ENCODE data around the gene DLG2. TPM values are rescaled to one million over a fixed set of nuclear protein-coding genes. Genes with fewer than 3 reads are reported as not detected.

DLG2 gene
- total and polyA plus RNA-seq, 2 of the 4 experiments (the other 2 are of a cell fraction): 0.31 to 0.36 TPM

DNA sequence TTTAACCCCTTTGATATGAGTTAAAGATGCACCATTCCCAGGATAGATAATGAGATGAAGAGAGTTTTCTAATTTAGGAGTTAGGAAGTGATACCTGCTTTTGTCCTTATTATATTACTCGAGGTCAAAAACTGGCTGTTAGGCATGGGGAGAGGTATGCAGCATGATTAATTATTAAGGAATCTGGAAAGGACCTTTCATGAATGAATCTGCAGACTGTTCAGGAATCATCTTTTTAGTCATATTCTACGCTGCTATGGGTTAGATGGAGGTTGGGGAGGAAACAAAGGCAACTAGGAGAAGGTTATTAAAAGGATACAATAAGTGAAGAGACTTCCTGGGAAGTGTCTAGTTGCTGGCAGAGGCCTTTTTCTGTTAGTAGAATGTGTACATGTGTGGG lies 1848.5 kb downstream of the DLG2 start:
- WGBS, 2 experiments (ENCODE audit: extremely low coverage in 2 of 2, insufficient read length in 1 of 2): 50% methylated on average over 1 of the region's 2 CpGs; no CpG with 5 or more reads in 1 of the 2 experiments
- ATAC-seq (ENCODE audit: low read depth) (no peak), DNase-seq (no peak)
- Histone ChIP-seq H4K8ac (ENCODE audit: low read depth in 2 of 2, low read length in 2 of 2) (no peak overlapping the region), H3K4me2 (ENCODE audit: low read depth, low read length) (no peak overlapping the region), H3K36me3 (ENCODE audit: control insufficient read depth, insufficient read depth, low read length) (no peaks in the 10 kb centered on the region), H3K27ac (ENCODE audit: insufficient read depth, low read length) (no peak overlapping the region), H2BK20ac (ENCODE audit: low read depth, low read length) (no peak overlapping the region), H3K4ac (ENCODE audit: low read depth, low read length) (no peak overlapping the region), H3K18ac (ENCODE audit: low read depth, low read length) (no peak overlapping the region), H3K27me3 (ENCODE audit: control insufficient read depth, insufficient read depth, low read length) (no peaks in the 10 kb centered on the region), H3K23ac (ENCODE audit: low read depth, low read length) (no peak overlapping the region), H3K9me3 (ENCODE audit: control insufficient read depth, insufficient read depth, low read length) (no peaks in the 10 kb centered on the region), H3K4me3 (ENCODE audit: insufficient read depth, low read depth, low read length) (no peak overlapping the region), H4K20me1 (ENCODE audit: insufficient read depth, low read length) (no peaks in the 10 kb centered on the region), H3K56ac (ENCODE audit: extremely low read depth, insufficient read depth, low read length) (no peak overlapping the region), H3K9ac (ENCODE audit: low read depth, low read length) (no peak overlapping the region), H2BK5ac (ENCODE audit: low read depth, low read length, poor library complexity, severe bottlenecking) (no peak overlapping the region), H2AK9ac (replicated peaks; ENCODE audit: low read depth, low read length, poor library complexity) (no peak overlapping the region), H3K79me1 (ENCODE audit: low read depth in 1 of 2, low read length in 2 of 2) (no peaks in the 10 kb centered on the region), H3K14ac (replicated peaks; ENCODE audit: low read depth, low read length) (no peak overlapping the region), H3K9me1 (ENCODE audit: insufficient read depth, low read length) (no peaks in the 10 kb centered on the region), H4K91ac (ENCODE audit: insufficient read depth, low read depth, low read length) (no peak overlapping the region), H2BK15ac (ENCODE audit: low read depth, low read length) (no peak overlapping the region), H2AFZ (replicated peaks; ENCODE audit: low read length, poor library complexity) (no peak overlapping the region), H2AK5ac (ENCODE audit: low read depth, low read length) (no peak overlapping the region), H3K4me1 (ENCODE audit: control insufficient read depth, insufficient read depth, low read length) (no peaks in the 10 kb centered on the region), H4K5ac (ENCODE audit: low read depth, low read length) (no peak overlapping the region), H2BK120ac (ENCODE audit: low read depth, low read length) (no peak overlapping the region)
- POLR2A ChIA-PET (ENCODE audit: unreplicated experiment): no interaction called here
- in situ Hi-C loops (cut with MboI; ENCODE audit: low sequenced_read_pairs) (no loop called here), intact Hi-C loops (cut with micrococcal nuclease) (no loop called here), dilution Hi-C loops (cut with HindIII; ENCODE audit: low sequenced_read_pairs, unreplicated experiment) (no loop called here)
- TF ChIP-seq POLR2A (IDR thresholded peaks at IDR 0.05; ENCODE audit: low read depth, low read length): no peak
- no peak for TF ChIP-seq BHLHE40 (IDR thresholded peaks at IDR 0.05; ENCODE audit: low read depth, low read length)
- TF ChIP-seq FOS (IDR thresholded peaks at IDR 0.05; ENCODE audit: low read depth, low read length): no peak
- TF ChIP-seq CEBPB (IDR thresholded peaks at IDR 0.05; ENCODE audit: low read depth, low read length): no peak
- no peak for TF ChIP-seq CHD1 (IDR thresholded peaks at IDR 0.05; ENCODE audit: low read depth, low read length)
- TF ChIP-seq, protein P1, sequence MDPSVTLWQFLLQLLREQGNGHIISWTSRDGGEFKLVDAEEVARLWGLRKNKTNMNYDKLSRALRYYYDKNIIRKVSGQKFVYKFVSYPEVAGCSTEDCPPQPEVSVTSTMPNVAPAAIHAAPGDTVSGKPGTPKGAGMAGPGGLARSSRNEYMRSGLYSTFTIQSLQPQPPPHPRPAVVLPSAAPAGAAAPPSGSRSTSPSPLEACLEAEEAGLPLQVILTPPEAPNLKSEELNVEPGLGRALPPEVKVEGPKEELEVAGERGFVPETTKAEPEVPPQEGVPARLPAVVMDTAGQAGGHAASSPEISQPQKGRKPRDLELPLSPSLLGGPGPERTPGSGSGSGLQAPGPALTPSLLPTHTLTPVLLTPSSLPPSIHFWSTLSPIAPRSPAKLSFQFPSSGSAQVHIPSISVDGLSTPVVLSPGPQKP (IDR thresholded peaks at IDR 0.05; ENCODE audit: borderline replicate concordance, low read depth, low read length): no peak
- TF ChIP-seq MXI1 (IDR thresholded peaks at IDR 0.05; ENCODE audit: borderline replicate concordance, low read depth, low read length): no peak
- TF ChIP-seq, protein P2, sequence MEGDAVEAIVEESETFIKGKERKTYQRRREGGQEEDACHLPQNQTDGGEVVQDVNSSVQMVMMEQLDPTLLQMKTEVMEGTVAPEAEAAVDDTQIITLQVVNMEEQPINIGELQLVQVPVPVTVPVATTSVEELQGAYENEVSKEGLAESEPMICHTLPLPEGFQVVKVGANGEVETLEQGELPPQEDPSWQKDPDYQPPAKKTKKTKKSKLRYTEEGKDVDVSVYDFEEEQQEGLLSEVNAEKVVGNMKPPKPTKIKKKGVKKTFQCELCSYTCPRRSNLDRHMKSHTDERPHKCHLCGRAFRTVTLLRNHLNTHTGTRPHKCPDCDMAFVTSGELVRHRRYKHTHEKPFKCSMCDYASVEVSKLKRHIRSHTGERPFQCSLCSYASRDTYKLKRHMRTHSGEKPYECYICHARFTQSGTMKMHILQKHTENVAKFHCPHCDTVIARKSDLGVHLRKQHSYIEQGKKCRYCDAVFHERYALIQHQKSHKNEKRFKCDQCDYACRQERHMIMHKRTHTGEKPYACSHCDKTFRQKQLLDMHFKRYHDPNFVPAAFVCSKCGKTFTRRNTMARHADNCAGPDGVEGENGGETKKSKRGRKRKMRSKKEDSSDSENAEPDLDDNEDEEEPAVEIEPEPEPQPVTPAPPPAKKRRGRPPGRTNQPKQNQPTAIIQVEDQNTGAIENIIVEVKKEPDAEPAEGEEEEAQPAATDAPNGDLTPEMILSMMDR (conservative IDR thresholded peaks at IDR 0.05; ENCODE audit: low read depth, low read length): no peak
- no peak for TF ChIP-seq RAD21 (IDR thresholded peaks at IDR 0.05; ENCODE audit: low read length)
- TF ChIP-seq NFE2L2 (IDR thresholded peaks at IDR 0.05; ENCODE audit: low read depth, low read length): no peak
- TF ChIP-seq MAFK (IDR thresholded peaks at IDR 0.05; ENCODE audit: low read depth, low read length): no peak
- no peak for TF ChIP-seq RCOR1 (IDR thresholded peaks at IDR 0.05; ENCODE audit: insufficient replicate concordance, low read length)
- TF ChIP-seq MAZ (IDR thresholded peaks at IDR 0.05; ENCODE audit: borderline replicate concordance, low read depth, low read length): no peak
- TF ChIP-seq, protein P3, sequence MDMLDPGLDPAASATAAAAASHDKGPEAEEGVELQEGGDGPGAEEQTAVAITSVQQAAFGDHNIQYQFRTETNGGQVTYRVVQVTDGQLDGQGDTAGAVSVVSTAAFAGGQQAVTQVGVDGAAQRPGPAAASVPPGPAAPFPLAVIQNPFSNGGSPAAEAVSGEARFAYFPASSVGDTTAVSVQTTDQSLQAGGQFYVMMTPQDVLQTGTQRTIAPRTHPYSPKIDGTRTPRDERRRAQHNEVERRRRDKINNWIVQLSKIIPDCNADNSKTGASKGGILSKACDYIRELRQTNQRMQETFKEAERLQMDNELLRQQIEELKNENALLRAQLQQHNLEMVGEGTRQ (IDR thresholded peaks at IDR 0.05; ENCODE audit: low read depth, low read length): no peak
- no peak for TF ChIP-seq RFX5 (IDR thresholded peaks at IDR 0.05; ENCODE audit: low read depth, low read length)
- no peak for TF ChIP-seq SMC3 (IDR thresholded peaks at IDR 0.05; ENCODE audit: low read depth, low read length)
- CTCF ChIA-PET: no interaction called here
- BruUV-seq (replicated peaks): no TSS peak

Data from IMR-90 (cell line).